22Rv1 (cell line): ENCODE results near the gene SLC39A7.
"Not testable (repeated sequence)": the region's sequence is repeated elsewhere in the genome, so short reads cannot be mapped to it uniquely, and the experiment has no call there.

Source experiments
- CTCF ChIP-seq: fragments of 450-650 bp; IDR thresholded peaks from 2 replicates; pipeline ENCODE4 v1.5.1; 2017; ENCODE audit warnings: mild to moderate bottlenecking
- ZFX ChIP-seq: fragments of 450-650 bp; IDR thresholded peaks from 2 replicates; pipeline ENCODE4 v1.6.1; 2017; ENCODE audit warnings: antibody characterized with exemption, borderline replicate concordance

DNA sequence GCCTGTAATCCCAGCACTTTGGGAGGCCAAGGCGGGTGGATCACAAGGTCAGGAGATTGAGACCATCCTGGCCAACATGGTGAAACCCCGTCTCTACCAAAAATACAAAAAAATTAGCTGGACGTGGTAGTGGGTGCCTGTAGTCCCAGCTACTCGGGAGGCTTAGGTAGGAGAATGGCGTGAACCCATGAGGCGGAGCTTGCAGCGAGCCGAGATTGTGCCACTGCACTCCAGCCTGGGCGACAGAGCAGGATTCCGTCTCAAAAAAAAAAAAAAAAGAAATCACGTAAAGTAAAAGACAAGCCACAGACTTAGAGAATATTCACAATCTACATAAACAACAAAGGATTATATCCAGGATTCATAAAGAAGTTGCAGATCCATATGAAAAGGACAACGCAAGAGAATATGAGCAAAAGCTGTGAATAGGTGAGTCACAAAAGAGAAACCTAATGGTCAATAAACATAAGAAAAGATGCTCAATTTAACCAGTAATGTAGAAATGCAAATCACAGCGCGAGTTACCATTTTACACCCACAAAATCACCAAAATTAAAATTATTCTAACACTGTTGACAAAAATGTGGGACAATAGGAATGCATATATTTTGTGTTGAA lies 25.9 kb downstream of the SLC39A7 start:
- TF ChIP-seq CTCF, ZFX: not testable (repeated sequence)
